RWPE2 (cell line): ENCODE data around the gene BDNF.
"Not testable (repeated sequence)": the region's sequence is repeated elsewhere in the genome, so short reads cannot be mapped to it uniquely, and the experiment has no call there.

Experiments used
- ATAC-seq: fragments of 200-7000 bp; cut with Tn5 transposase; 3 replicates; pipeline ENCODE4 v1.9.1; 2021; ENCODE audit warnings: low read depth
- DNase-seq: peaks from one replicate; pipeline ENCODE4 v3.0.0-alpha.2; 2020; ENCODE audit warnings: low spot score
- H3K27ac ChIP-seq: fragments of 450-650 bp; 2 replicates; pipeline ENCODE4 v1.5.1; 2017; ENCODE audit warnings: mild to moderate bottlenecking; ENCODE audit not compliant: poor library complexity, severe bottlenecking
- H3K27me3 ChIP-seq: fragments of 250-450 bp; sonication (Bioruptor Pico); 2 replicates; pipeline ENCODE4 v1.5.1; 2021; ENCODE audit warnings: mild to moderate bottlenecking, moderate library complexity; ENCODE audit not compliant: insufficient read depth, poor library complexity, severe bottlenecking
- H3K36me3 ChIP-seq: fragments of 250-450 bp; sonication (Bioruptor Pico); 2 replicates; pipeline ENCODE4 v1.5.1; 2020; ENCODE audit warnings: low read depth, mild to moderate bottlenecking, moderate library complexity
- H3K4me1 ChIP-seq: fragments of 250-450 bp; sonication (Bioruptor Pico); 2 replicates; pipeline ENCODE4 v1.5.1; 2021; ENCODE audit warnings: mild to moderate bottlenecking, moderate library complexity; ENCODE audit not compliant: insufficient read depth, poor library complexity, severe bottlenecking
- H3K4me3 ChIP-seq: fragments of 250-450 bp; sonication (Bioruptor Pico); 2 replicates; pipeline ENCODE4 v1.5.1; 2021; ENCODE audit warnings: mild to moderate bottlenecking, moderate library complexity; ENCODE audit not compliant: severe bottlenecking
- H3K9me3 ChIP-seq: fragments of 250-450 bp; sonication (Bioruptor Pico); 2 replicates; pipeline ENCODE4 v1.5.1; 2021; ENCODE audit warnings: mild to moderate bottlenecking, moderate library complexity; ENCODE audit not compliant: severe bottlenecking
- TF ChIP-seq, protein P1 (sequence below): fragments of 450-650 bp; IDR thresholded peaks from one replicate; pipeline ENCODE4 v1.5.1; 2017; ENCODE audit warnings: mild to moderate bottlenecking, moderate library complexity; ENCODE audit not compliant: poor library complexity, severe bottlenecking

Gene BDNF

DNA sequence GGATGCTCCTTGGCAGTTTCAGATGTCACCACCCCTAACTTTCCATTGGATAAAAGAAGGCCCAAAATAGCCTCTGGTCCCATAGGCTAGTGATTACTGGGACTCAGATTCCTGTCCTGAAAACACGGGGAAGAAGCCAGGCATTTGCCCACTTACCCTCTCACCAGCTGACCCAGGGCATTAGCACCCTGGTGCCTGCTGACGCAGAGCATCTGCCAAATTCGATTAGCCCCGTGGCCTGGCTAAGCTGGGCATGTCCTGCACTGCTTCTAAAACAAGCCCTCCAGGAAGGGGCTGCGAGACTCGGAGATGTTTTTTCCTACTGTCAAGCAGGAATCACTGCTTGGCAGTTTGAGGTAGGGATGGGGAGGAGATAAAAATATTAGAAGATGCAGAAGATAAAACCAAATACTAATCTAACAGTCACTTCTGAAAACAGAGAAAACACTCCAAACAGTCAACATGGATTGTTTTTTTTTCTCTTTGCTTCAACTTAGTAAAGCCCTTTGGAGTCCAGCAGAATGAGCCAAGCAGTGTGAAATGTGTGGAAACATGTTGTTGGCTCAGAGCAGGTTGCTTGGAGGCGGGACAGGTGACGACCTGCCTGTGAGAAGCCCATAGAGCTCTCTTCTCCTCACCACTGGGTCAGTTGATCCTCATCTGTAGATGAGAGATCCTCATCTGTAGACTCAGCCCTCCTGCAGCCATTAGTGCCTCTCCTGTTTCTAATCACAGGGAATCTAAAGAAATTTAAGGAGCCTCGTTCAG is 54.0 kb downstream of the BDNF start:
- no peak overlapping the region for H3K4me3 ChIP-seq
- no peak overlapping the region for H3K27ac ChIP-seq
- H3K36me3 ChIP-seq: no peaks in the 10 kb centered on the region
- DNase-seq (no peak), ATAC-seq (no peak)
- H3K9me3 ChIP-seq: no peaks in the 10 kb centered on the region
- no peaks in the 10 kb centered on the region for H3K4me1 ChIP-seq
- H3K27me3 ChIP-seq: no peaks in the 10 kb centered on the region
- TF ChIP-seq, protein P1, sequence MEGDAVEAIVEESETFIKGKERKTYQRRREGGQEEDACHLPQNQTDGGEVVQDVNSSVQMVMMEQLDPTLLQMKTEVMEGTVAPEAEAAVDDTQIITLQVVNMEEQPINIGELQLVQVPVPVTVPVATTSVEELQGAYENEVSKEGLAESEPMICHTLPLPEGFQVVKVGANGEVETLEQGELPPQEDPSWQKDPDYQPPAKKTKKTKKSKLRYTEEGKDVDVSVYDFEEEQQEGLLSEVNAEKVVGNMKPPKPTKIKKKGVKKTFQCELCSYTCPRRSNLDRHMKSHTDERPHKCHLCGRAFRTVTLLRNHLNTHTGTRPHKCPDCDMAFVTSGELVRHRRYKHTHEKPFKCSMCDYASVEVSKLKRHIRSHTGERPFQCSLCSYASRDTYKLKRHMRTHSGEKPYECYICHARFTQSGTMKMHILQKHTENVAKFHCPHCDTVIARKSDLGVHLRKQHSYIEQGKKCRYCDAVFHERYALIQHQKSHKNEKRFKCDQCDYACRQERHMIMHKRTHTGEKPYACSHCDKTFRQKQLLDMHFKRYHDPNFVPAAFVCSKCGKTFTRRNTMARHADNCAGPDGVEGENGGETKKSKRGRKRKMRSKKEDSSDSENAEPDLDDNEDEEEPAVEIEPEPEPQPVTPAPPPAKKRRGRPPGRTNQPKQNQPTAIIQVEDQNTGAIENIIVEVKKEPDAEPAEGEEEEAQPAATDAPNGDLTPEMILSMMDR: no peak

- Histone ChIP-seq H3K27ac (no peak overlapping the region), H3K27me3 (no peaks in the 10 kb centered on the region), H3K4me3 (no peak overlapping the region), H3K9me3 (no peaks in the 10 kb centered on the region), H3K4me1 (no peaks in the 10 kb centered on the region), H3K36me3 (no peaks in the 10 kb centered on the region)
- TF ChIP-seq, protein P1: peak; percentile 23
- DNase-seq (no peak), ATAC-seq (peak; percentile 44; the same call in 1 of the 3 replicates)
Observed at GRCh38 chr11:27642954-27643353, 57.3 kb downstream of the BDNF start.

DNA sequence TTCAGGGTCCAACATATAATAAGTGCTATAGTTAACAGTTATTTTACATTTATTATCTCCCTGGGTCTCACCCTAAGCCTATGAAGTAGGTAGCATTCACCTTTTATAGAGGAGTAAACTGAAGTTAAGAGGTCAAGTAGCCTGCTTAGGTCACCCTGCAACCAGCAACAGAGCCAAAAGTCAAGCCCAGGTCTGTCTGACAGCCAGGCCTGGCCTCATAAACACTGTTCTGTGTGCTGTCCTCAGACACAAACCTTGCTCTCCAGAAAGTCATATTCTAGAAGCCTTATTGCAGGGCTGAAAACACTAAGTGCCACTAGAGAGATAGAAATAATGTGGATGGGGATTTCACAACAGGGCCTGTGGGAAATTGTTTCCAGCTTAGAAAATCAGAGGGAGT is 59.3 kb downstream of the BDNF start:
- Histone ChIP-seq H3K27me3 (no peaks in the 10 kb centered on the region), H3K27ac (no peak overlapping the region), H3K9me3 (no peaks in the 10 kb centered on the region), H3K4me1 (no peaks in the 10 kb centered on the region), H3K36me3 (no peaks in the 10 kb centered on the region), H3K4me3 (no peak overlapping the region)
- ATAC-seq (no peak), DNase-seq (no peak)
- TF ChIP-seq, protein P1: no peak

- no peak for ATAC-seq
- no peaks in the 10 kb centered on the region for H3K27me3 ChIP-seq
- H3K27ac ChIP-seq: no peak overlapping the region
- no peaks in the 10 kb centered on the region for H3K9me3 ChIP-seq
- H3K4me1 ChIP-seq: no peaks in the 10 kb centered on the region
- DNase-seq: no peak
- no peaks in the 10 kb centered on the region for H3K36me3 ChIP-seq
- TF ChIP-seq, protein P1: no peak
- H3K4me3 ChIP-seq: no peak overlapping the region
Observed at GRCh38 chr11:27635567-27636037, 64.7 kb downstream of the BDNF start.

GRCh38 chr11:27634776-27635175 is 65.5 kb downstream of the BDNF start:
- not testable (repeated sequence) for H3K36me3 ChIP-seq, H3K4me3 ChIP-seq, H3K27ac ChIP-seq, H3K27me3 ChIP-seq, DNase-seq, H3K4me1 ChIP-seq, ATAC-seq, H3K9me3 ChIP-seq

DNA sequence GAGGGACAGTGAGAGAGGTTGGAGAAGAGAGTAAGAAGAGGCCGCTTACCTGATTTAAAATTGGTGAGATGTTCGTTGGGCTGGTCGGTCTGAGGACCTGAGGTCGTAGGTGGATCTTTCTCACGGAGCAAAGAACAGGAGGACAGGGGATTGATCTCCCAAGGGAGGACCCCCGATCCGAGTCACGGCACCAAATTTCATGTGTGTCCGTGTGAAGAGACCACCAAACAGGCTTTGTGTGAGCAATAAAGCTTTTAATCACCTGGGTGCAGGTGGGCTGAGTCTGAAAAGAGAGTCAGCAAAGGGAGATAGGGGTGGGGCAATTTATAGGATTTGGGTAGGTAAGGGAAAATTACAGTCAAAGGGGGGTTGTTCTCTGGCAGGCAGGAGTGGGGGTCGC is 66.0 kb downstream of the BDNF start:
- not testable (repeated sequence) for DNase-seq, H3K9me3 ChIP-seq, H3K4me3 ChIP-seq, H3K27me3 ChIP-seq, H3K4me1 ChIP-seq, H3K27ac ChIP-seq, ATAC-seq, H3K36me3 ChIP-seq

- H3K4me3 ChIP-seq, H3K4me1 ChIP-seq, DNase-seq, H3K36me3 ChIP-seq, H3K27me3 ChIP-seq, H3K27ac ChIP-seq, H3K9me3 ChIP-seq, ATAC-seq: not testable (repeated sequence)
Observed at GRCh38 chr11:27629023-27629422, 71.2 kb downstream of the BDNF start.
